HepG2 (cell line): ENCODE data around the gene REM2. TPM values are rescaled to one million over a fixed set of nuclear protein-coding genes. Genes with fewer than 3 reads are reported as not detected.

ENCODE experiments used
- GABPB1 ChIP-seq: IDR thresholded peaks from 2 replicates; pipeline ENCODE4 v1.6.1; 2016; ENCODE audit warnings: mild to moderate bottlenecking, missing genetic modification reagents, moderate library complexity, missing compliant biosample characterization
- HNF4A ChIP-seq: sonication (generic); formaldehyde crosslinking; IDR thresholded peaks from 2 replicates; pipeline ENCODE4 v1.4.0; 2020; ENCODE audit warnings: missing genetic modification reagents
- MBNL3 ChIP-seq: fragments of 250-450 bp; sonication (Bioruptor Pico); conservative IDR thresholded peaks from 2 replicates; pipeline ENCODE4 v1.8.0; 2022; ENCODE audit warnings: mild to moderate bottlenecking, inconsistent platforms
- MYC ChIP-seq: sonication (generic); formaldehyde crosslinking; IDR thresholded peaks from 2 replicates; pipeline ENCODE4 v1.9.0; 2021; ENCODE audit warnings: missing genetic modification reagents, borderline replicate concordance
- NFATC3 ChIP-seq: sonication (generic); formaldehyde crosslinking; IDR thresholded peaks from 2 replicates; pipeline ENCODE4 v1.5.1; 2020; ENCODE audit warnings: mild to moderate bottlenecking, missing genetic modification reagents
- PHF20 ChIP-seq: sonication (generic); formaldehyde crosslinking; IDR thresholded peaks from 2 replicates; pipeline ENCODE4 v1.5.0; 2020; ENCODE audit warnings: mild to moderate bottlenecking, missing genetic modification reagents
- RBM39 ChIP-seq: fragments of 200-400 bp; formaldehyde crosslinking; IDR thresholded peaks from one replicate; pipeline ENCODE4 v1.6.1; 2018; ENCODE audit warnings: antibody characterized with exemption, mild to moderate bottlenecking, low read depth, low read length; ENCODE audit not compliant: poor library complexity, severe bottlenecking
- SKI ChIP-seq: fragments of 450-650 bp; IDR thresholded peaks from one replicate; pipeline ENCODE4 v1.6.1; 2018; ENCODE audit warnings: mild to moderate bottlenecking; ENCODE audit not compliant: partially characterized antibody
- SMAD1 ChIP-seq: sonication (generic); formaldehyde crosslinking; IDR thresholded peaks from 2 replicates; pipeline ENCODE4 v1.4.0; 2020; ENCODE audit warnings: missing genetic modification reagents, low read depth, mild to moderate bottlenecking, borderline replicate concordance
- TFE3 ChIP-seq: IDR thresholded peaks from 2 replicates; pipeline ENCODE4 v1.6.1; 2016
- THAP11 ChIP-seq: IDR thresholded peaks from 2 replicates; pipeline ENCODE4 v1.6.1; 2016; ENCODE audit warnings: missing biosample characterization, missing genetic modification reagents
- THYN1 ChIP-seq: sonication (generic); formaldehyde crosslinking; IDR thresholded peaks from 2 replicates; pipeline ENCODE4 v1.8.1; 2023; ENCODE audit warnings: low read depth, mild to moderate bottlenecking, moderate library complexity, missing genetic modification reagents, borderline replicate concordance
- XRCC5 ChIP-seq: fragments of 200-400 bp; formaldehyde crosslinking; optimal IDR thresholded peaks from 2 replicates; pipeline ENCODE3; 2017; ENCODE audit warnings: mild to moderate bottlenecking, low read length
- ZBTB8A ChIP-seq: sonication (generic); formaldehyde crosslinking; IDR thresholded peaks from 2 replicates; pipeline ENCODE4 v1.4.0; 2020; ENCODE audit warnings: mild to moderate bottlenecking, low read depth, missing genetic modification reagents, borderline replicate concordance
- ZNF12 ChIP-seq: sonication (generic); formaldehyde crosslinking; IDR thresholded peaks from 2 replicates; pipeline ENCODE4 v1.5.0; 2020; ENCODE audit warnings: missing genetic modification reagents
- ZNF569 ChIP-seq: sonication (generic); formaldehyde crosslinking; IDR thresholded peaks from 2 replicates; pipeline ENCODE4 v1.5.0; 2020; ENCODE audit warnings: mild to moderate bottlenecking, missing genetic modification reagents, moderate library complexity, borderline replicate concordance
- ZNF703 ChIP-seq: sonication (generic); formaldehyde crosslinking; IDR thresholded peaks from 2 replicates; pipeline ENCODE4 v1.5.1; 2020; ENCODE audit warnings: missing genetic modification reagents, mild to moderate bottlenecking, moderate library complexity, borderline replicate concordance
- ZNF850 ChIP-seq: sonication (generic); formaldehyde crosslinking; conservative IDR thresholded peaks from 2 replicates; pipeline ENCODE4 v1.9.0; 2021; ENCODE audit warnings: mild to moderate bottlenecking, missing genetic modification reagents
- polyA plus RNA-seq, 8 experiments: library from polyadenylated mRNA; depleted of rRNA in 3 of 8; stranded (reverse) in 7 of 8; unstranded in 1 of 8; fragments of >200 nt; fragmentation: Illumina TruSeq in 4 of 8; extraction: Trizol in 4 of 8; gene quantifications; 2 replicates each; pipeline versions ENCODE4 v1.2.1 to v1.2.3, GENCODE V29; 2011 to 2016; ENCODE audit warnings: low read depth in 4 of 8, missing spikeins in 1 of 8, mixed read lengths in 1 of 8; ENCODE audit not compliant: insufficient read depth in 1 of 8
- total RNA-seq, 5 experiments: library from RNA; depleted of rRNA; stranded (reverse); fragments of >200 nt; fragmentation: Illumina TruSeq; extraction: Trizol; gene quantifications; 2 replicates each; pipeline ENCODE4 v1.2.3, GENCODE V29; 2016; ENCODE audit warnings: low read depth in 1 of 5
- TF ChIP-seq, protein P1 (sequence below): sonication (generic); formaldehyde crosslinking; IDR thresholded peaks from 2 replicates; pipeline ENCODE4 v1.4.0; 2020; ENCODE audit warnings: low read depth, missing genetic modification reagents
- TF ChIP-seq, protein P2 (sequence below): sonication (generic); formaldehyde crosslinking; IDR thresholded peaks from 2 replicates; pipeline ENCODE4 v1.9.0; 2021; ENCODE audit warnings: missing genetic modification reagents, borderline replicate concordance

Gene REM2
- total and polyA plus RNA-seq, 2 of the 13 experiments (the other 11 are each of a cell fraction or from before 2014, with no cell fraction given) = 0.20 TPM; not detected in 1

GRCh38 chr14:22871224-22872032, 11.6 kb upstream of the REM2 start, which contains the start of gene LRP10 (continued):
- TF ChIP-seq, protein P1, sequence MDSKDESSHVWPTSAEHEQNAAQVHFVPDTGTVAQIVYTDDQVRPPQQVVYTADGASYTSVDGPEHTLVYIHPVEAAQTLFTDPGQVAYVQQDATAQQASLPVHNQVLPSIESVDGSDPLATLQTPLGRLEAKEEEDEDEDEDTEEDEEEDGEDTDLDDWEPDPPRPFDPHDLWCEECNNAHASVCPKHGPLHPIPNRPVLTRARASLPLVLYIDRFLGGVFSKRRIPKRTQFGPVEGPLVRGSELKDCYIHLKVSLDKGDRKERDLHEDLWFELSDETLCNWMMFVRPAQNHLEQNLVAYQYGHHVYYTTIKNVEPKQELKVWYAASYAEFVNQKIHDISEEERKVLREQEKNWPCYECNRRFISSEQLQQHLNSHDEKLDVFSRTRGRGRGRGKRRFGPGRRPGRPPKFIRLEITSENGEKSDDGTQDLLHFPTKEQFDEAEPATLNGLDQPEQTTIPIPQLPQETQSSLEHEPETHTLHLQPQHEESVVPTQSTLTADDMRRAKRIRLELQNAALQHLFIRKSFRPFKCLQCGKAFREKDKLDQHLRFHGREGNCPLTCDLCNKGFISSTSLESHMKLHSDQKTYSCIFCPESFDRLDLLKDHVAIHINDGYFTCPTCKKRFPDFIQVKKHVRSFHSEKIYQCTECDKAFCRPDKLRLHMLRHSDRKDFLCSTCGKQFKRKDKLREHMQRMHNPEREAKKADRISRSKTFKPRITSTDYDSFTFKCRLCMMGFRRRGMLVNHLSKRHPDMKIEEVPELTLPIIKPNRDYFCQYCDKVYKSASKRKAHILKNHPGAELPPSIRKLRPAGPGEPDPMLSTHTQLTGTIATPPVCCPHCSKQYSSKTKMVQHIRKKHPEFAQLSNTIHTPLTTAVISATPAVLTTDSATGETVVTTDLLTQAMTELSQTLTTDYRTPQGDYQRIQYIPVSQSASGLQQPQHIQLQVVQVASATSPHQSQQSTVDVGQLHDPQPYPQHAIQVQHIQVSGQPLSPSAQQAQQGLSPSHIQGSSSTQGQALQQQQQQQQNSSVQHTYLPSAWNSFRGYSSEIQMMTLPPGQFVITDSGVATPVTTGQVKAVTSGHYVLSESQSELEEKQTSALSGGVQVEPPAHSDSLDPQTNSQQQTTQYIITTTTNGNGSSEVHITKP (CRISPR knock-in tag) = peak; percentile 96
- peak; percentile 83; the same call in 1 of the 2 replicates for TF ChIP-seq MYC
- TF ChIP-seq TFE3 (CRISPR knock-in tag) = 0 out of 2 replicates have a peak, but pooled peaks have one; percentile 63
- TF ChIP-seq HNF4A = peak; percentile 41; the same call in 1 of the 2 replicates
- no peak; the same call in 1 of the 2 replicates for TF ChIP-seq ZNF569
- TF ChIP-seq ZNF12 (CRISPR knock-in tag) = peak; percentile 39; the same call in 1 of the 2 replicates
- peak; percentile 77 for TF ChIP-seq XRCC5
- peak; percentile 76 for TF ChIP-seq SKI
- peak; percentile 98 for TF ChIP-seq RBM39
- no peak for TF ChIP-seq NFATC3 (CRISPR knock-in tag)
- TF ChIP-seq THAP11 (CRISPR knock-in tag) = peak; percentile 78; the same call in 1 of the 2 replicates
- peak; percentile 79 for TF ChIP-seq PHF20
- peak; percentile 88 for TF ChIP-seq GABPB1
- no peak for TF ChIP-seq MBNL3 (CRISPR knock-in tag)
- TF ChIP-seq SMAD1 = peak; percentile 68; the same call in 1 of the 2 replicates
- no peak; the same call in none of the 2 replicates for TF ChIP-seq THYN1 (CRISPR knock-in tag)
- TF ChIP-seq, protein P2, sequence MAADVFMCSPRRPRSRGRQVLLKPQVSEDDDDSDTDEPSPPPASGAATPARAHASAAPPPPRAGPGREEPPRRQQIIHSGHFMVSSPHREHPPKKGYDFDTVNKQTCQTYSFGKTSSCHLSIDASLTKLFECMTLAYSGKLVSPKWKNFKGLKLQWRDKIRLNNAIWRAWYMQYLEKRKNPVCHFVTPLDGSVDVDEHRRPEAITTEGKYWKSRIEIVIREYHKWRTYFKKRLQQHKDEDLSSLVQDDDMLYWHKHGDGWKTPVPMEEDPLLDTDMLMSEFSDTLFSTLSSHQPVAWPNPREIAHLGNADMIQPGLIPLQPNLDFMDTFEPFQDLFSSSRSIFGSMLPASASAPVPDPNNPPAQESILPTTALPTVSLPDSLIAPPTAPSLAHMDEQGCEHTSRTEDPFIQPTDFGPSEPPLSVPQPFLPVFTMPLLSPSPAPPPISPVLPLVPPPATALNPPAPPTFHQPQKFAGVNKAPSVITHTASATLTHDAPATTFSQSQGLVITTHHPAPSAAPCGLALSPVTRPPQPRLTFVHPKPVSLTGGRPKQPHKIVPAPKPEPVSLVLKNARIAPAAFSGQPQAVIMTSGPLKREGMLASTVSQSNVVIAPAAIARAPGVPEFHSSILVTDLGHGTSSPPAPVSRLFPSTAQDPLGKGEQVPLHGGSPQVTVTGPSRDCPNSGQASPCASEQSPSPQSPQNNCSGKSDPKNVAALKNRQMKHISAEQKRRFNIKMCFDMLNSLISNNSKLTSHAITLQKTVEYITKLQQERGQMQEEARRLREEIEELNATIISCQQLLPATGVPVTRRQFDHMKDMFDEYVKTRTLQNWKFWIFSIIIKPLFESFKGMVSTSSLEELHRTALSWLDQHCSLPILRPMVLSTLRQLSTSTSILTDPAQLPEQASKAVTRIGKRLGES (CRISPR knock-in tag) = 0 out of 2 replicates have a peak, but pooled peaks have one; percentile 54
- peak; percentile 96; the same call in 1 of the 2 replicates for TF ChIP-seq ZBTB8A (CRISPR knock-in tag)
- TF ChIP-seq ZNF850 (CRISPR knock-in tag) = peak; percentile 98
- TF ChIP-seq ZNF703 (CRISPR knock-in tag) = peak; percentile 88; the same call in 1 of the 2 replicates
